GM12878 (cell line): ENCODE measurements around the gene FGF12. TPM values are rescaled to one million over a fixed set of nuclear protein-coding genes. Genes with fewer than 3 reads are reported as not detected.

Experiments used
- ATAC-seq: fragments of 200-7000 bp; cut with Tn5 transposase; 3 replicates; pipeline ENCODE4 v1.9.1; 2020; ENCODE audit warnings: mild to moderate bottlenecking, moderate library complexity
- BruUV-seq: library from RNA; stranded (reverse); fragments of 400-500 nt; replicated peaks from 2 replicates; lab custom pipeline; 2021; lab: Mats Ljungman, UMichigan
- CTCF ChIA-PET: fragments of 300-600 bp; sonication (Branson Sonifier 250); formaldehyde crosslinking; extraction: SDS; loops from one replicate; lab custom pipeline; 2021; ENCODE audit warnings: inconsistent platforms; lab: Yijun Ruan, JAX
- POLR2A ChIA-PET: fragments of 350-600 bp; formaldehyde crosslinking; extraction: SDS; loops from one replicate; lab custom pipeline; 2021; ENCODE audit warnings: inconsistent platforms; lab: Charles Lee
- RAD21 ChIA-PET: fragments of 300-600 bp; sonication (Branson Sonifier 250); formaldehyde crosslinking; loops from one replicate; lab custom pipeline; 2023; ENCODE audit warnings: antibody characterized with exemption; ENCODE audit not compliant: unreplicated experiment; lab: Charles Lee
- SMC1A ChIA-PET: fragments of 300-600 bp; sonication (Branson Sonifier 250); formaldehyde crosslinking; loops from one replicate; lab custom pipeline; 2023; ENCODE audit not compliant: unreplicated experiment, uncharacterized antibody; lab: Charles Lee
- DNase-seq: peaks from one replicate; pipeline ENCODE4 v3.0.0-alpha.2; 2011; ENCODE audit warnings: low read depth, low spot score
- FAIRE-seq: peaks from 3 replicates; lab custom pipeline; 2011; peaks lifted over from hg19 to GRCh38; lab: Jason Lieb, UNC
- H2AFZ ChIP-seq: 2 replicates; pipeline ENCODE4 v1.6.0; 2011; ENCODE audit warnings: low read depth, low read length, control low read depth; ENCODE audit not compliant: control insufficient read depth
- H3K27ac ChIP-seq: 2 replicates; pipeline ENCODE4 v1.5.1; 2011; ENCODE audit warnings: control low read depth; ENCODE audit not compliant: control insufficient read depth, insufficient read depth
- H3K27me3 ChIP-seq, 2 experiments: replicated peaks in 1 of 2; 2 replicates each; pipeline versions ENCODE4 v1.6.0 to v1.6.1; 2011; ENCODE audit warnings: low read length in 1 of 2; ENCODE audit not compliant: control insufficient read depth in 2 of 2, insufficient read depth in 2 of 2
- H3K36me3 ChIP-seq, 2 experiments: 2 replicates each; pipeline ENCODE4 v1.5.1; 2011; ENCODE audit warnings: low read length in 1 of 2; ENCODE audit not compliant: control insufficient read depth in 2 of 2, insufficient read depth in 2 of 2
- H3K4me1 ChIP-seq: 2 replicates; pipeline ENCODE4 v1.6.1; 2011; ENCODE audit warnings: mild to moderate bottlenecking, low read length, moderate library complexity, mixed read lengths; ENCODE audit not compliant: control insufficient read depth, insufficient read depth
- H3K4me2 ChIP-seq: 2 replicates; pipeline ENCODE4 v1.6.0; 2011; ENCODE audit warnings: control low read depth; ENCODE audit not compliant: control insufficient read depth, insufficient read depth
- H3K4me3 ChIP-seq: fragments of 200-600 bp; sonication (generic); 2 replicates; pipeline ENCODE4 v1.5.1; 2016
- H3K79me2 ChIP-seq: 2 replicates; pipeline ENCODE4 v1.6.0; 2011; ENCODE audit warnings: low read length; ENCODE audit not compliant: control insufficient read depth, insufficient read depth
- H3K9ac ChIP-seq: 2 replicates; pipeline ENCODE4 v1.8.0; 2011; ENCODE audit warnings: low read length, control low read depth, mixed read lengths; ENCODE audit not compliant: control insufficient read depth, insufficient read depth
- H3K9me3 ChIP-seq: replicated peaks from 3 replicates; pipeline ENCODE4 v1.5.1; 2011; ENCODE audit warnings: mild to moderate bottlenecking, low read length; ENCODE audit not compliant: control insufficient read depth, insufficient read depth
- H4K20me1 ChIP-seq: 2 replicates; pipeline ENCODE4 v1.6.0; 2011; ENCODE audit not compliant: control insufficient read depth, insufficient read depth
- DPF2 ChIP-seq: fragments of 450-650 bp; IDR thresholded peaks from 2 replicates; pipeline ENCODE4 v1.6.1; 2017; ENCODE audit warnings: mild to moderate bottlenecking
- NR2F1 ChIP-seq: fragments of 450-650 bp; conservative IDR thresholded peaks from 2 replicates; pipeline ENCODE4 v1.6.1; 2017; ENCODE audit warnings: mild to moderate bottlenecking
- RB1 ChIP-seq: fragments of 450-650 bp; formaldehyde crosslinking; IDR thresholded peaks from 2 replicates; pipeline ENCODE4 v1.6.1; 2017; ENCODE audit warnings: mild to moderate bottlenecking, borderline replicate concordance
- RELA ChIP-seq: fragments of 450-650 bp; IDR thresholded peaks from 2 replicates; pipeline ENCODE4 v1.8.0; 2014; ENCODE audit warnings: borderline replicate concordance; ENCODE audit not compliant: partially characterized antibody
- RFX5 ChIP-seq: IDR thresholded peaks from 2 replicates; pipeline ENCODE4 v1.6.1; 2011; ENCODE audit warnings: low read depth, low read length, improper control_type of control experiment
- ZNF687 ChIP-seq: fragments of 450-650 bp; IDR thresholded peaks from 2 replicates; pipeline ENCODE4 v1.6.1; 2017; ENCODE audit warnings: mild to moderate bottlenecking, moderate library complexity
- WGBS: methylation state at CpG from one replicate; pipeline ENCODE4 v1.1.6; 2016; ENCODE audit warnings: low lambda C conversion rate; ENCODE audit not compliant: insufficient replicate concordance, insufficient coverage; ENCODE audit errors: missing lambda C conversion rate; 5-methylcytosine and 5-hydroxymethylcytosine counted together
- in situ Hi-C: fragments of 300-500 bp; cut with MboI; formaldehyde crosslinking; loops from 9 replicates; pipeline ENCODE4 v1.14.3; 2018; ENCODE audit warnings: mixed read lengths
- intact Hi-C: fragments of 100-400 bp; cut with micrococcal nuclease; formaldehyde crosslinking; loops from one replicate; pipeline ENCODE4 v1.14.2; 2022; ENCODE audit not compliant: unreplicated experiment
- polyA plus RNA-seq, 11 experiments: library from polyadenylated mRNA; depleted of rRNA in 4 of 11; unstranded in 6 of 11; stranded (reverse) in 5 of 11; fragments of >200 nt; fragmentation: Nextera tagmentation in 4 of 11; fragmentation: Illumina TruSeq in 1 of 11; extraction: Ambion mirVana in 4 of 11; extraction: Trizol in 1 of 11; gene quantifications; 1 replicate in 1 of 11; 2 replicates in 10 of 11; pipeline versions ENCODE4 v1.2.1 to v1.2.3, GENCODE V29; 2011 to 2016; ENCODE audit warnings: inconsistent platforms in 2 of 11, missing spikeins in 2 of 11, low read depth in 1 of 11
- total RNA-seq, 4 experiments: library from RNA; depleted of rRNA in 3 of 4; stranded (reverse); fragments of >200 nt in 3 of 4; fragmentation: Illumina TruSeq in 1 of 4; extraction: Trizol in 1 of 4; gene quantifications; 2 replicates each; pipeline versions ENCODE4 v1.2.1 to v1.2.3, GENCODE V29; 2013 to 2021
- TF ChIP-seq, protein P1 (sequence below): fragments of 450-650 bp; IDR thresholded peaks from 2 replicates; pipeline ENCODE4 v1.6.1; 2016; ENCODE audit warnings: mild to moderate bottlenecking
- TF ChIP-seq, protein P2 (sequence below): fragments of 450-650 bp; IDR thresholded peaks from 2 replicates; pipeline ENCODE4 v1.6.1; 2017; ENCODE audit warnings: mild to moderate bottlenecking
- TF ChIP-seq, protein P3 (sequence below): fragments of 450-650 bp; IDR thresholded peaks from 2 replicates; pipeline ENCODE4 v1.6.1; 2017; ENCODE audit warnings: low read depth, mild to moderate bottlenecking, moderate library complexity

FGF12 gene
- total and polyA plus RNA-seq, 10 of the 15 experiments (the other 5 are each of a cell fraction or from before 2014, with no cell fraction given), result 0.03 to 0.43 (median 0.13) TPM; not detected in 7

DNA sequence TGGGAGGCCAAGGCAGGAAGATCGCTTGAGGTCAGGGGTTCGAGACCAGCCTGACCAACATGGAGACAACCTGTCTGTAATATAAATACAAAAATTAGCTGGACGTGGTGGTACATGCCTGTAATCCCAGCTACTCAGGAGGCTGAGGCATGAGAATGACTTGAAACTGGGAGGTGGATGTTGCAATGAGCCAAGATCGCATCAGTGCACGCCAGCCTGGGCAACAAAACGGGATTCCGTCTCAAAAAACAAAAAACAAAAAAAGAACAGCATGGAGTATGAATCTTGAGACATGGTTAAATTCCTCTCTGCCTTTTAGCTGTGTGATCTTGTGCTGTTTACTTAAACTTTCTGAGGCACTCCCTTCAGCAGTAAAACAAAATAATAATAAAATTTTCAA is 244.9 kb downstream of the FGF12 start:
- no peaks in the 10 kb centered on the region for H4K20me1 ChIP-seq
- no peaks in the 10 kb centered on the region for H3K27me3 ChIP-seq
- in situ Hi-C loops (no loop called here), intact Hi-C loops (no loop called here)
- ATAC-seq (no peak), DNase-seq (no peak), FAIRE-seq (no peak)
- H3K4me1 ChIP-seq, result no peaks in the 10 kb centered on the region
- no peaks in the 10 kb centered on the region for H3K79me2 ChIP-seq
- no peak overlapping the region for H3K9ac ChIP-seq
- H3K36me3 ChIP-seq, result no peaks in the 10 kb centered on the region
- POLR2A ChIA-PET, result no interaction called here
- CTCF ChIA-PET, result interaction anchor here (0.6 to 2.5 kb wide), 3 partner anchors 14 to 206 kb away, joined by 3 to 5 read pairs (median 3); no protein-coding TSS in a partner anchor
- no peak for TF ChIP-seq NR2F1
- BruUV-seq, result no TSS peak
- RAD21 ChIA-PET, result no interaction called here
- no peak overlapping the region for H2AFZ ChIP-seq
- 27% methylated on average over 7 of the region's 7 CpGs for WGBS
- SMC1A ChIA-PET, result no interaction called here
- H3K9me3 ChIP-seq, result no peaks in the 10 kb centered on the region
- no peak overlapping the region for H3K4me2 ChIP-seq
- H3K27ac ChIP-seq, result no peak overlapping the region
- no peak overlapping the region for H3K4me3 ChIP-seq

DNA sequence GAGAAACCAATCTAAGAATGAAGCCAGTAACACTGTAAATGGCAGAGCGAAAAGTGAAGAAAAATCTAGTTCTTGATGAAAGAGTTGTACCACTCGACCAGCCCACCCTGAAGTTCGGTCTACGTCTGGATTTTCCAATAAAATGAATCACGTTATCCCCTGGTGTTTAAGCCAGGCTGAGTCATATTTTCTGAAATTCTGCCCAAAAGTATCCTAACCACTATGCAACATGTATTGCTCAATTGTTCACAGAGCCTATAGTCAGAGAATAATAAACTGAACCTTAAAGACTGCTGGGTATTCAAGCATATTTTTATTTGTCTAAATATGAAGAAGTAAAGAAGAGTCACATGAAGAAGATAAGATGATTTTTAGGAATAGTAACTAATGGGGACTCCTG is 245.7 kb downstream of the FGF12 start:
- ChIA-PET RAD21 (no interaction called here), SMC1A (no interaction called here), CTCF (no interaction called here), POLR2A (no interaction called here)
- Histone ChIP-seq H3K4me3 (no peak overlapping the region), H3K27me3 (no peaks in the 10 kb centered on the region), H3K36me3 (no peaks in the 10 kb centered on the region), H3K79me2 (no peaks in the 10 kb centered on the region), H4K20me1 (no peaks in the 10 kb centered on the region), H2AFZ (no peak overlapping the region), H3K27ac (no peak overlapping the region), H3K4me1 (no peaks in the 10 kb centered on the region), H3K4me2 (no peak overlapping the region), H3K9ac (no peak overlapping the region), H3K9me3 (no peaks in the 10 kb centered on the region)
- in situ Hi-C loops (no loop called here), intact Hi-C loops (no loop called here)
- WGBS, result 49% methylated on average over 5 of the region's 5 CpGs
- FAIRE-seq (no peak), ATAC-seq (no peak), DNase-seq (no peak)
- BruUV-seq, result no TSS peak
- TF ChIP-seq ZNF687, result no peak
- TF ChIP-seq, protein P1, sequence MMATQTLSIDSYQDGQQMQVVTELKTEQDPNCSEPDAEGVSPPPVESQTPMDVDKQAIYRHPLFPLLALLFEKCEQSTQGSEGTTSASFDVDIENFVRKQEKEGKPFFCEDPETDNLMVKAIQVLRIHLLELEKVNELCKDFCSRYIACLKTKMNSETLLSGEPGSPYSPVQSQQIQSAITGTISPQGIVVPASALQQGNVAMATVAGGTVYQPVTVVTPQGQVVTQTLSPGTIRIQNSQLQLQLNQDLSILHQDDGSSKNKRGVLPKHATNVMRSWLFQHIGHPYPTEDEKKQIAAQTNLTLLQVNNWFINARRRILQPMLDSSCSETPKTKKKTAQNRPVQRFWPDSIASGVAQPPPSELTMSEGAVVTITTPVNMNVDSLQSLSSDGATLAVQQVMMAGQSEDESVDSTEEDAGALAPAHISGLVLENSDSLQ, result no peak
- TF ChIP-seq, protein P2, sequence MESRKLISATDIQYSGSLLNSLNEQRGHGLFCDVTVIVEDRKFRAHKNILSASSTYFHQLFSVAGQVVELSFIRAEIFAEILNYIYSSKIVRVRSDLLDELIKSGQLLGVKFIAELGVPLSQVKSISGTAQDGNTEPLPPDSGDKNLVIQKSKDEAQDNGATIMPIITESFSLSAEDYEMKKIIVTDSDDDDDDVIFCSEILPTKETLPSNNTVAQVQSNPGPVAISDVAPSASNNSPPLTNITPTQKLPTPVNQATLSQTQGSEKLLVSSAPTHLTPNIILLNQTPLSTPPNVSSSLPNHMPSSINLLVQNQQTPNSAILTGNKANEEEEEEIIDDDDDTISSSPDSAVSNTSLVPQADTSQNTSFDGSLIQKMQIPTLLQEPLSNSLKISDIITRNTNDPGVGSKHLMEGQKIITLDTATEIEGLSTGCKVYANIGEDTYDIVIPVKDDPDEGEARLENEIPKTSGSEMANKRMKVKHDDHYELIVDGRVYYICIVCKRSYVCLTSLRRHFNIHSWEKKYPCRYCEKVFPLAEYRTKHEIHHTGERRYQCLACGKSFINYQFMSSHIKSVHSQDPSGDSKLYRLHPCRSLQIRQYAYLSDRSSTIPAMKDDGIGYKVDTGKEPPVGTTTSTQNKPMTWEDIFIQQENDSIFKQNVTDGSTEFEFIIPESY, result no peak
- TF ChIP-seq DPF2, result no peak
- TF ChIP-seq, protein P3, sequence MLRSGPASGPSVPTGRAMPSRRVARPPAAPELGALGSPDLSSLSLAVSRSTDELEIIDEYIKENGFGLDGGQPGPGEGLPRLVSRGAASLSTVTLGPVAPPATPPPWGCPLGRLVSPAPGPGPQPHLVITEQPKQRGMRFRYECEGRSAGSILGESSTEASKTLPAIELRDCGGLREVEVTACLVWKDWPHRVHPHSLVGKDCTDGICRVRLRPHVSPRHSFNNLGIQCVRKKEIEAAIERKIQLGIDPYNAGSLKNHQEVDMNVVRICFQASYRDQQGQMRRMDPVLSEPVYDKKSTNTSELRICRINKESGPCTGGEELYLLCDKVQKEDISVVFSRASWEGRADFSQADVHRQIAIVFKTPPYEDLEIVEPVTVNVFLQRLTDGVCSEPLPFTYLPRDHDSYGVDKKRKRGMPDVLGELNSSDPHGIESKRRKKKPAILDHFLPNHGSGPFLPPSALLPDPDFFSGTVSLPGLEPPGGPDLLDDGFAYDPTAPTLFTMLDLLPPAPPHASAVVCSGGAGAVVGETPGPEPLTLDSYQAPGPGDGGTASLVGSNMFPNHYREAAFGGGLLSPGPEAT, result no peak
- TF ChIP-seq RELA, result no peak
- TF ChIP-seq RB1, result no peak
- no peak for TF ChIP-seq RFX5
